Type B pancreatic cell (in vitro differentiated cells): Measurements from ENCODE around the gene ELL. TPM values are rescaled to one million over a fixed set of nuclear protein-coding genes. Genes with fewer than 3 reads are reported as not detected.

Experiments
- DNase-seq: peaks from one replicate; pipeline ENCODE4 v3.0.0; 2021; ENCODE audit warnings: mixed read lengths; ENCODE audit not compliant: unreplicated experiment; ENCODE audit errors: extremely low spot score
- H3K27ac Mint-ChIP-seq: 2 replicates; pipeline ENCODE4 v1.8.0; 2021; ENCODE audit warnings: mild to moderate bottlenecking, mixed read lengths
- H3K27me3 Mint-ChIP-seq: 2 replicates; pipeline ENCODE4 v1.8.0; 2021; ENCODE audit warnings: mixed read lengths
- H3K36me3 Mint-ChIP-seq: 2 replicates; pipeline ENCODE4 v1.8.0; 2021; ENCODE audit warnings: mixed read lengths
- H3K4me1 Mint-ChIP-seq: one replicate; pipeline ENCODE4 v1.8.0; 2021; ENCODE audit warnings: mixed read lengths; ENCODE audit not compliant: unreplicated experiment
- H3K4me3 Mint-ChIP-seq: 2 replicates; pipeline ENCODE4 v1.8.0; 2021; ENCODE audit warnings: mild to moderate bottlenecking, mixed read lengths
- H3K9me3 Mint-ChIP-seq: 2 replicates; pipeline ENCODE4 v1.8.0; 2021; ENCODE audit warnings: mixed read lengths
- total RNA-seq: library from RNA; stranded (reverse); gene quantifications from 2 replicates; pipeline ENCODE4 v1.2.1, GENCODE V29; 2021; ENCODE audit warnings: low replicate concordance
- TF ChIP-seq, protein P1 (sequence below): fragments of 200-600 bp; sonication (generic); conservative IDR thresholded peaks from 2 replicates; pipeline ENCODE4 v1.5.0; 2021; ENCODE audit warnings: antibody characterized with exemption, mild to moderate bottlenecking

The ELL gene
- total RNA-seq, 1 donor from 2014 or later, result 13.6 TPM

DNA sequence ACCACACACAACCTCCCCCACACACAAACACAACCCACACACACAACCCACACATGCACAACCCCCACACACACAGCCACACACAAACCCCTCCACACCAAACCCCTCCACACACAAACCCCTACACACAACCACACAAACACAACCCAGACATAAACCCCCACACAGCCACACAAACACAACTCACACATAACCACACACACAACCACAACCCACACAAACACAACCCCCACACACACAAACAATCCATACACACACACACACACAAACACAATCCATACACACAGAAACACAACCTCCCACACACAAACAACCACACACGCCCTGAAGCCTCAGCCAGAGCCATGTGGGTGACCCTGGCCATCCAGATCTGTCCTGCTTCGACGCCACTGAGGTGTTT is 53.9 kb downstream of the ELL start:
- TF ChIP-seq, protein P1, sequence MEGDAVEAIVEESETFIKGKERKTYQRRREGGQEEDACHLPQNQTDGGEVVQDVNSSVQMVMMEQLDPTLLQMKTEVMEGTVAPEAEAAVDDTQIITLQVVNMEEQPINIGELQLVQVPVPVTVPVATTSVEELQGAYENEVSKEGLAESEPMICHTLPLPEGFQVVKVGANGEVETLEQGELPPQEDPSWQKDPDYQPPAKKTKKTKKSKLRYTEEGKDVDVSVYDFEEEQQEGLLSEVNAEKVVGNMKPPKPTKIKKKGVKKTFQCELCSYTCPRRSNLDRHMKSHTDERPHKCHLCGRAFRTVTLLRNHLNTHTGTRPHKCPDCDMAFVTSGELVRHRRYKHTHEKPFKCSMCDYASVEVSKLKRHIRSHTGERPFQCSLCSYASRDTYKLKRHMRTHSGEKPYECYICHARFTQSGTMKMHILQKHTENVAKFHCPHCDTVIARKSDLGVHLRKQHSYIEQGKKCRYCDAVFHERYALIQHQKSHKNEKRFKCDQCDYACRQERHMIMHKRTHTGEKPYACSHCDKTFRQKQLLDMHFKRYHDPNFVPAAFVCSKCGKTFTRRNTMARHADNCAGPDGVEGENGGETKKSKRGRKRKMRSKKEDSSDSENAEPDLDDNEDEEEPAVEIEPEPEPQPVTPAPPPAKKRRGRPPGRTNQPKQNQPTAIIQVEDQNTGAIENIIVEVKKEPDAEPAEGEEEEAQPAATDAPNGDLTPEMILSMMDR, result no peak
- no peak for DNase-seq
- Mint-ChIP-seq H3K27me3 (no peaks in the 10 kb centered on the region), H3K4me1 (no peaks in the 10 kb centered on the region), H3K36me3 (no peaks in the 10 kb centered on the region), H3K27ac (no peak overlapping the region), H3K9me3 (no peaks in the 10 kb centered on the region), H3K4me3 (peak overlapping the region; percentile 7)

DNA sequence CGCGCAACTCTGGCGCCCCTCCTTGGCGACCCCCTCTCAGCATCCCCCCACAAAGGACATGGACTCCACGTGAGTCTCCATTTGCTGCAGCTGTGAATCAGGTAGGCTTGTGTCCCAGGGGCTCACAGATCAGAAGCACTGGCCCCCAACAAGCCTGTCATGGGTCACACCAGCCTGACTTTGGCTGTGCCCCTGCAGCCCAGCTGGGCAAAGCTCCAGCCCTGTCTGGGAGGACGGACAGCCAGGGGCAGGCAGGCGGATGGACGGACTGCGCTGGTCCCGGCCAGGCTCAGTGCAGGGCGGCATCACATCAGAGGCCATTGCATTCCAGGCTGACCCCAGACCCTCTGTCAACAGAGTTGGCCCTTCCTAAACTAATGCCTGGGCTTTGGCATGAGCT is 55.5 kb downstream of the ELL start:
- Mint-ChIP-seq H3K36me3 (no peaks in the 10 kb centered on the region), H3K4me3 (no peak overlapping the region), H3K4me1 (no peaks in the 10 kb centered on the region), H3K27me3 (no peaks in the 10 kb centered on the region), H3K27ac (no peak overlapping the region), H3K9me3 (no peaks in the 10 kb centered on the region)
- TF ChIP-seq, protein P1, result no peak
- DNase-seq, result no peak

DNA sequence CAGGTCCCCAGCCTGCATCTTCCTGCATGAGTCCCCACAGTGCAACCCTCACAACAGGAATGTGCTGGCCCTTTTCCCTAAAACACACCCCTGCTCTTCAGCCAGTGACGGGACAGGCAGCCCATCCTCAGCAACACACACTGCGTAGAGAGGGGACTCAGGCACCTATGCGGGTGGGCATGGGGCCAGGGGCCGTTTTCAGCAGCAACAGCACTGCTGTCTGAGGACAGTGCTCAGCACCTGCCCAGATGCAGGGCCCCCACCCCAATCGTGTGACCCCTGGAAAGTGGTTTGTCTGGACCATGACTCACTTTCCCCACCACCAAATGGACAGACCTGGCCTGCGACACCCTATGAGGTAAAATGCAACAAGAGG is 55.9 kb downstream of the ELL start:
- Mint-ChIP-seq H3K27ac (no peak overlapping the region), H3K4me3 (no peak overlapping the region), H3K9me3 (no peaks in the 10 kb centered on the region), H3K36me3 (no peaks in the 10 kb centered on the region), H3K27me3 (no peaks in the 10 kb centered on the region), H3K4me1 (no peaks in the 10 kb centered on the region)
- no peak for DNase-seq
- TF ChIP-seq, protein P1, result no peak

DNA sequence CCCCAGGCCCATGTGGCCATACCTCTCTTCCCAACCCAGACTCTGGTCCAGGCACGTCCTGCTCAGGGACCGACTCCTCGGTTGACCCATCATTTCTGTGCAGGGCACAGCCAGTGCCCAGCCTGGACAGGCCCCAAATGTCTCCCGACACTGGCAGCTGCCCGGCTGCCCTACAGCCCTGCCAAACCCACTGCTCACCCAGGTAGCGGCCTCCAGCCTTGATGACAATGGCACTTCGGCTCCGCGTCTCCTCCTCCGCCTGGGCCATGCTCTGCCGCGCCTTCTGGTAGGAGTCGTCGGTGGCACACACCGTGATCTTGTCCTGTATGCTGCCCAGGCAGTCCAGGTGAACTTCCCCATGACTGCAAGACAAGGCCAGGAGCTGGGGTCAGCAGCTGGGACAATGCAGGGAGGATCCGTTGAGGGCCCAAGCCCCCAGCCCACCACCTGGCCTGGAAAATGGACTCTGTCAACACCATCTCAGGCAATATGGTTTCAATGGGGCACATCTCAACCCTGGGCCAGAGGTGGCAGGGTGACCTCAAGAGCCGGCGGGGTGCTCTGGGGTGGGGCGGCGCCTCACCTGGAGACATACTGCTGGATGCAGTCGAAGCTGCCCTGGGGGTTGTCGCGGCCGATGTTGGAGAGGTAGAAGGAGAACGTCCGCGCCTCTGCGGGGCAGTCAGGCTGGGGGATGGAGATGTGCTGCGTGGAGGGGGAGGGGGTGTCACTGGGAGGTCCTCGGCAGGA is 56.5 kb downstream of the ELL start:
- Mint-ChIP-seq H3K27ac (no peak overlapping the region), H3K27me3 (no peaks in the 10 kb centered on the region), H3K9me3 (no peaks in the 10 kb centered on the region), H3K36me3 (no peaks in the 10 kb centered on the region), H3K4me1 (no peaks in the 10 kb centered on the region), H3K4me3 (no peak overlapping the region)
- TF ChIP-seq, protein P1, result no peak
- DNase-seq, result no peak

DNA sequence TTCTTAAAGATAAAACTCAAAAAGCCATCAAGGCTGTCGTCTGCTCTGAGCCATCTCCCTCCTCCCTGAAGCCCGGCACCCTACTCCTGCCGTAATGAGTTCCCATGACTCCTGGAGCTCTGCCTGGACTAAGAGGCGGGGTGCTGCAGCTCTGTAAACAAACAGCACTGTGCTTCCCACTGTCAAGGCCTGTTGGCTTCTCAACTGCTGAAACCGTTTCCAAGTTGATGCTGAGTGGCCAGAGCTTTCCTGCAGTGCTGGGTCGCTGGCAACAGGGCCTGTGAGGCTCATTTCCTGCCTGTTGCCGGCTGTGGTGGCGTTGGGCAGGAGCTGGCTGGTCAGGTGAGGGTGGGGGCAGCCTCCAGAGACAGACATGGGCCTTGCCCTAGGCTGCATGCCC is 57.2 kb downstream of the ELL start:
- Mint-ChIP-seq H3K27ac (peak overlapping the region; percentile 77), H3K4me3 (no peak overlapping the region), H3K36me3 (no peaks in the 10 kb centered on the region), H3K27me3 (no peaks in the 10 kb centered on the region), H3K4me1 (no peaks in the 10 kb centered on the region), H3K9me3 (no peaks in the 10 kb centered on the region)
- TF ChIP-seq, protein P1, result no peak
- DNase-seq, result no peak

DNA sequence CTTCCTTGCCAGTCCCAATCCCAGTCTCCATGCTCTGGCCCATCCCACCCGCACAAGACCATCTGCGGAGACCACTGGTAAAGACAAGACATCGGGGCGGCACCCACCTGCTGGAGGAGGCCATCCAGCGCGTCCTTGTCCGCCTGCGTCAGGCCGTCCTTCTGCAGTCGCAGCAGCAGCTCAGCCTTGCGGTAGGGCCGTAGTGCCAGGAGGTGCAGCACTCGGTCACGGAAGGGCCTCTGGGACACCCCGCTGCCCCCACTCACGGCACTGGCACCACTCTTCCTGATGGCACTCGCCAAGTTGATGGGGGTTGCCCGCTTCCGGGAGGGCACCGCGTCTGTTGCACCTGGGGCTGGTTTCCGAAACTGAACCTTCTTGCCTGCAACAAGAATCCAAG is 60.4 kb downstream of the ELL start:
- Mint-ChIP-seq H3K4me3 (no peak overlapping the region), H3K9me3 (no peaks in the 10 kb centered on the region), H3K4me1 (no peaks in the 10 kb centered on the region), H3K27me3 (no peaks in the 10 kb centered on the region), H3K27ac (peak overlapping the region; percentile 21), H3K36me3 (no peaks in the 10 kb centered on the region)
- no peak for DNase-seq
- TF ChIP-seq, protein P1, result no peak
